Calu3 (cell line): ENCODE results near the gene ESRRG. TPM values are rescaled to one million over a fixed set of nuclear protein-coding genes. Genes with fewer than 3 reads are reported as not detected.

ENCODE experiments used
- BruUV-seq: library from RNA; stranded (reverse); fragments of 400-500 nt; replicated peaks from 2 replicates; lab custom pipeline; 2021; lab: Mats Ljungman, UMichigan
- CTCF ChIA-PET: fragments of 300-600 bp; sonication (Branson Sonifier 250); formaldehyde crosslinking; loops from one replicate; lab custom pipeline; 2022; ENCODE audit warnings: antibody characterized with exemption; lab: Charles Lee
- DNase-seq: peaks from one replicate; pipeline ENCODE4 v3.0.0; 2022
- H3K27ac Mint-ChIP-seq: one replicate; pipeline ENCODE4 v1.8.0; 2022; ENCODE audit warnings: mixed read lengths; ENCODE audit not compliant: unreplicated experiment
- H3K27me3 Mint-ChIP-seq: one replicate; pipeline ENCODE4 v1.8.0; 2022; ENCODE audit warnings: mixed read lengths; ENCODE audit not compliant: unreplicated experiment
- H3K36me3 Mint-ChIP-seq: one replicate; pipeline ENCODE4 v1.8.0; 2022; ENCODE audit warnings: mild to moderate bottlenecking, moderate library complexity, mixed read lengths; ENCODE audit not compliant: insufficient read depth, unreplicated experiment
- H3K4me1 Mint-ChIP-seq: one replicate; pipeline ENCODE4 v1.8.0; 2022; ENCODE audit warnings: mild to moderate bottlenecking, low read depth, mixed read lengths; ENCODE audit not compliant: unreplicated experiment
- H3K4me3 Mint-ChIP-seq: one replicate; pipeline ENCODE4 v1.8.0; 2022; ENCODE audit warnings: mild to moderate bottlenecking, low read depth, moderate library complexity, mixed read lengths; ENCODE audit not compliant: unreplicated experiment
- H3K9me3 Mint-ChIP-seq: one replicate; pipeline ENCODE4 v1.8.0; 2022; ENCODE audit warnings: low read depth, mixed read lengths; ENCODE audit not compliant: unreplicated experiment
- intact Hi-C: fragments of 100-400 bp; cut with micrococcal nuclease; formaldehyde crosslinking; loops from one replicate; pipeline ENCODE4 v1.10.0; 2022; ENCODE audit not compliant: unreplicated experiment
- total RNA-seq: library from RNA; stranded (reverse); gene quantifications from 2 replicates; pipeline ENCODE4 v1.2.3, GENCODE V29; 2022
- TF ChIP-seq, protein P1 (sequence below): fragments of 200-600 bp; IDR thresholded peaks from one replicate; pipeline ENCODE4 v1.8.0; 2022; ENCODE audit warnings: antibody characterized with exemption; ENCODE audit not compliant: unreplicated experiment

ESRRG gene
- total RNA-seq, 1 experiment from 2014 or later, result 1.3 TPM

- intact Hi-C loops, result no loop called here
- H3K4me1 Mint-ChIP-seq, result no peaks in the 10 kb centered on the region
- TF ChIP-seq, protein P1, sequence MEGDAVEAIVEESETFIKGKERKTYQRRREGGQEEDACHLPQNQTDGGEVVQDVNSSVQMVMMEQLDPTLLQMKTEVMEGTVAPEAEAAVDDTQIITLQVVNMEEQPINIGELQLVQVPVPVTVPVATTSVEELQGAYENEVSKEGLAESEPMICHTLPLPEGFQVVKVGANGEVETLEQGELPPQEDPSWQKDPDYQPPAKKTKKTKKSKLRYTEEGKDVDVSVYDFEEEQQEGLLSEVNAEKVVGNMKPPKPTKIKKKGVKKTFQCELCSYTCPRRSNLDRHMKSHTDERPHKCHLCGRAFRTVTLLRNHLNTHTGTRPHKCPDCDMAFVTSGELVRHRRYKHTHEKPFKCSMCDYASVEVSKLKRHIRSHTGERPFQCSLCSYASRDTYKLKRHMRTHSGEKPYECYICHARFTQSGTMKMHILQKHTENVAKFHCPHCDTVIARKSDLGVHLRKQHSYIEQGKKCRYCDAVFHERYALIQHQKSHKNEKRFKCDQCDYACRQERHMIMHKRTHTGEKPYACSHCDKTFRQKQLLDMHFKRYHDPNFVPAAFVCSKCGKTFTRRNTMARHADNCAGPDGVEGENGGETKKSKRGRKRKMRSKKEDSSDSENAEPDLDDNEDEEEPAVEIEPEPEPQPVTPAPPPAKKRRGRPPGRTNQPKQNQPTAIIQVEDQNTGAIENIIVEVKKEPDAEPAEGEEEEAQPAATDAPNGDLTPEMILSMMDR, result no peak
- no peaks in the 10 kb centered on the region for H3K9me3 Mint-ChIP-seq
- H3K27me3 Mint-ChIP-seq, result no peaks in the 10 kb centered on the region
- no peak overlapping the region for H3K4me3 Mint-ChIP-seq
- no peak for DNase-seq
- H3K27ac Mint-ChIP-seq, result no peak overlapping the region
- CTCF ChIA-PET, result no interaction called here
- no TSS peak for BruUV-seq
- no peaks in the 10 kb centered on the region for H3K36me3 Mint-ChIP-seq
Measured at GRCh38 chr1:216666441-216666840, 56.8 kb downstream of the ESRRG start.

GRCh38 chr1:216665856-216666255 is 57.4 kb downstream of the ESRRG start:
- Mint-ChIP-seq H3K4me3 (no peak overlapping the region), H3K36me3 (no peaks in the 10 kb centered on the region), H3K4me1 (no peaks in the 10 kb centered on the region), H3K9me3 (no peaks in the 10 kb centered on the region), H3K27me3 (no peaks in the 10 kb centered on the region), H3K27ac (no peak overlapping the region)
- no TSS peak for BruUV-seq
- intact Hi-C loops, result no loop called here
- no peak for DNase-seq
- TF ChIP-seq, protein P1, result no peak
- CTCF ChIA-PET, result no interaction called here

- TF ChIP-seq, protein P1, result no peak
- Mint-ChIP-seq H3K27ac (no peak overlapping the region), H3K9me3 (no peaks in the 10 kb centered on the region), H3K4me1 (no peaks in the 10 kb centered on the region), H3K27me3 (no peaks in the 10 kb centered on the region), H3K4me3 (no peak overlapping the region), H3K36me3 (no peaks in the 10 kb centered on the region)
- CTCF ChIA-PET, result no interaction called here
- BruUV-seq, result no TSS peak
- DNase-seq, result no peak
- intact Hi-C loops, result no loop called here
Measured at GRCh38 chr1:216665406-216665805, 57.8 kb downstream of the ESRRG start.

- BruUV-seq, result no TSS peak
Measured at GRCh38 chr1:216662681-216663080, 60.5 kb downstream of the ESRRG start.

More at GRCh38 chr1:216662681-216663080, 60.5 kb downstream of the ESRRG start:
- Mint-ChIP-seq H3K36me3 (no peaks in the 10 kb centered on the region), H3K9me3 (no peaks in the 10 kb centered on the region), H3K27ac (no peak overlapping the region), H3K27me3 (no peaks in the 10 kb centered on the region), H3K4me3 (no peak overlapping the region), H3K4me1 (no peaks in the 10 kb centered on the region)
- intact Hi-C loops, result no loop called here
- DNase-seq, result no peak
- TF ChIP-seq, protein P1, result no peak
- CTCF ChIA-PET, result interaction anchor here (1.1 kb wide), 1 partner anchor 8 kb away, joined by 6 read pairs; no protein-coding TSS in a partner anchor
